Measurements from ENCODE around the gene IL1RAPL1.

- TF ChIP-seq POLR2A (IDR thresholded peaks at IDR 0.05) (no peak), CTCF (IDR thresholded peaks at IDR 0.05) (no peak), POLR2AphosphoS5 (IDR thresholded peaks at IDR 0.05) (no peak)
These were observed 1275.0 kb downstream of the IL1RAPL1 start for GRCh38 chrX:29862126-29862677.

Measured in breast epithelium (tissue), 3 donors.